GM12872 (cell line): ENCODE measurements around the gene PLA2G4A.

Experiments
- TF ChIP-seq, protein P1 (sequence below): IDR thresholded peaks from 3 replicates; pipeline ENCODE4 v1.5.1; 2011; ENCODE audit warnings: low read depth, mild to moderate bottlenecking, low read length, moderate library complexity; ENCODE audit not compliant: insufficient read depth

Gene PLA2G4A

GRCh38 chr1:186887203-186887602, 58.5 kb downstream of the PLA2G4A start:
- TF ChIP-seq, protein P1, sequence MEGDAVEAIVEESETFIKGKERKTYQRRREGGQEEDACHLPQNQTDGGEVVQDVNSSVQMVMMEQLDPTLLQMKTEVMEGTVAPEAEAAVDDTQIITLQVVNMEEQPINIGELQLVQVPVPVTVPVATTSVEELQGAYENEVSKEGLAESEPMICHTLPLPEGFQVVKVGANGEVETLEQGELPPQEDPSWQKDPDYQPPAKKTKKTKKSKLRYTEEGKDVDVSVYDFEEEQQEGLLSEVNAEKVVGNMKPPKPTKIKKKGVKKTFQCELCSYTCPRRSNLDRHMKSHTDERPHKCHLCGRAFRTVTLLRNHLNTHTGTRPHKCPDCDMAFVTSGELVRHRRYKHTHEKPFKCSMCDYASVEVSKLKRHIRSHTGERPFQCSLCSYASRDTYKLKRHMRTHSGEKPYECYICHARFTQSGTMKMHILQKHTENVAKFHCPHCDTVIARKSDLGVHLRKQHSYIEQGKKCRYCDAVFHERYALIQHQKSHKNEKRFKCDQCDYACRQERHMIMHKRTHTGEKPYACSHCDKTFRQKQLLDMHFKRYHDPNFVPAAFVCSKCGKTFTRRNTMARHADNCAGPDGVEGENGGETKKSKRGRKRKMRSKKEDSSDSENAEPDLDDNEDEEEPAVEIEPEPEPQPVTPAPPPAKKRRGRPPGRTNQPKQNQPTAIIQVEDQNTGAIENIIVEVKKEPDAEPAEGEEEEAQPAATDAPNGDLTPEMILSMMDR, result no peak

DNA sequence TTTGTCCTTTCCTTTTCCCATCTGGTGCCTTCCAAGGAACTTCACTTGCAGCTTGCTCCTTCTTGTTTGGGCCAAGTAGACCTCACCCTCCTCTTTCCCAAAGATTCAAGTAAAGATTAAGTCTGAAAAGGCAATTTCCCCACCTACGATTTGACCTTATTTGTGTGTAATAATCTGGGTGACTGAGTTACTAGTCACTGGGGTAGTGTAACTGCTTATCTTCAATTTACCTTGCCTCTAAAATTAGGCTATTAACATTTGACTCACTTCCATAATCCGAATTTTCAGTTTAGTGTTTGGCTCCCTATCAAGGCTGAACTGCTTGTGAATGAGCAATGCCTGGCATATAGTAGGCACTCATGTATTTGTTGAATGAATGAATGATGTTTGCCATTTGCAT, 59.6 kb downstream of the PLA2G4A start:
- TF ChIP-seq, protein P1, result no peak

GRCh38 chr1:186892936-186893335, 64.2 kb downstream of the PLA2G4A start:
- TF ChIP-seq, protein P1, result no peak

- TF ChIP-seq, protein P1, result no peak
Measured at GRCh38 chr1:186894415-186894814, 65.7 kb downstream of the PLA2G4A start.

- TF ChIP-seq, protein P1, result no peak
Measured at GRCh38 chr1:186896211-186896610, 67.5 kb downstream of the PLA2G4A start.

GRCh38 chr1:186897008-186897407, 68.3 kb downstream of the PLA2G4A start:
- TF ChIP-seq, protein P1, result no peak

DNA sequence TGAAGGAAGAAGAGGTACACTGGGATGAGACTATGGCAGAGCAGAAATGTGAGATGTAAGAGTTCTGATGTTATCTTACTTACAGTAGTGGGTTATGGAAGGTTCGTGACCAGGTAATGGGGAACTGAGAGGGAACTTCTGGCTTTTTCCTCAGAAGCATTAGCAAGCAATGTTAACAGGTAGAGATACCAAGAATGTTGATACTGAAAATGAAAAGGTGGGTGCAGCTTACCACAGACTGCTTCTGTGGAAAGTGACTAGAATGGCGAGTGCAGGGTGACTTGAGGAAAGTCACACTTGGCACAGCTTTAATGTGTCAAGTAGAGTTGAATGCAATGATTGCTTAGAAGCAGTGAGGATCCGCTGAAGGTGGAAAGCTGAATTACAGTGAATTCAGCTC, 70.8 kb downstream of the PLA2G4A start:
- TF ChIP-seq, protein P1, result no peak

- TF ChIP-seq, protein P1, result no peak
Measured at GRCh38 chr1:186899977-186900376, 71.2 kb downstream of the PLA2G4A start.
